HepG2 (cell line): ENCODE measurements around the gene BPIFA1. TPM values are rescaled to one million over a fixed set of nuclear protein-coding genes. Genes with fewer than 3 reads are reported as not detected.

Experiments
- CBFB ChIP-seq: sonication (generic); formaldehyde crosslinking; IDR thresholded peaks from 2 replicates; pipeline ENCODE4 v1.4.0; 2020; ENCODE audit warnings: missing genetic modification reagents
- CENPBD1 ChIP-seq: sonication (generic); formaldehyde crosslinking; IDR thresholded peaks from 2 replicates; pipeline ENCODE4 v1.8.0; 2022; ENCODE audit warnings: missing genetic modification reagents, low read depth, mild to moderate bottlenecking, borderline replicate concordance
- FOXK1 ChIP-seq: sonication (generic); formaldehyde crosslinking; IDR thresholded peaks from 2 replicates; pipeline ENCODE4 v1.4.0; 2020; ENCODE audit warnings: low read depth, missing genetic modification reagents, borderline replicate concordance
- IRX3 ChIP-seq: sonication (generic); formaldehyde crosslinking; IDR thresholded peaks from 2 replicates; pipeline ENCODE4 v1.8.1; 2023; ENCODE audit warnings: mild to moderate bottlenecking, low read depth, missing genetic modification reagents, borderline replicate concordance
- MYC ChIP-seq: sonication (generic); formaldehyde crosslinking; IDR thresholded peaks from 2 replicates; pipeline ENCODE4 v1.9.0; 2021; ENCODE audit warnings: missing genetic modification reagents, borderline replicate concordance
- NFKB2 ChIP-seq: sonication (generic); formaldehyde crosslinking; IDR thresholded peaks from 2 replicates; pipeline ENCODE4 v1.4.0; 2020; ENCODE audit warnings: missing genetic modification reagents, borderline replicate concordance
- NFKBIZ ChIP-seq: IDR thresholded peaks from 2 replicates; pipeline ENCODE4 v1.6.1; 2018; ENCODE audit warnings: missing genetic modification reagents, missing compliant biosample characterization
- POLR2A ChIP-seq, 2 experiments: IDR thresholded peaks; 2 replicates each; pipeline ENCODE4 v1.6.1; 2011; ENCODE audit warnings: low read depth in 2 of 2, low read length in 2 of 2, mild to moderate bottlenecking in 1 of 2, moderate library complexity in 1 of 2; ENCODE audit not compliant: insufficient read depth in 1 of 2
- RFX1 ChIP-seq: fragments of 450-650 bp; IDR thresholded peaks from 2 replicates; pipeline ENCODE4 v1.6.1; 2017
- SAP130 ChIP-seq: IDR thresholded peaks from 2 replicates; pipeline ENCODE4 v1.6.1; 2016; ENCODE audit warnings: low read depth
- SMAD1 ChIP-seq: sonication (generic); formaldehyde crosslinking; IDR thresholded peaks from 2 replicates; pipeline ENCODE4 v1.4.0; 2020; ENCODE audit warnings: missing genetic modification reagents, low read depth, mild to moderate bottlenecking, borderline replicate concordance
- SNRNP70 ChIP-seq: fragments of 200-400 bp; formaldehyde crosslinking; IDR thresholded peaks from 2 replicates; pipeline ENCODE4 v1.6.1; 2017; ENCODE audit warnings: mild to moderate bottlenecking, low read depth, low read length, moderate library complexity
- SP140L ChIP-seq: sonication (generic); formaldehyde crosslinking; IDR thresholded peaks from 2 replicates; pipeline ENCODE4 v1.4.0; 2020; ENCODE audit warnings: missing genetic modification reagents, borderline replicate concordance
- TBX3 ChIP-seq: fragments of 450-650 bp; IDR thresholded peaks from 2 replicates; pipeline ENCODE4 v1.6.1; 2017; ENCODE audit warnings: antibody characterized with exemption, mild to moderate bottlenecking, inconsistent platforms, borderline replicate concordance
- TERF1 ChIP-seq: sonication (generic); formaldehyde crosslinking; IDR thresholded peaks from 2 replicates; pipeline ENCODE4 v1.8.0; 2022; ENCODE audit warnings: mild to moderate bottlenecking, missing genetic modification reagents, moderate library complexity
- TFE3 ChIP-seq: IDR thresholded peaks from 2 replicates; pipeline ENCODE4 v1.6.1; 2016
- XBP1 ChIP-seq: sonication (generic); formaldehyde crosslinking; IDR thresholded peaks from 2 replicates; pipeline ENCODE4 v1.5.0; 2020; ENCODE audit warnings: missing genetic modification reagents
- ZNF234 ChIP-seq: sonication (generic); formaldehyde crosslinking; conservative IDR thresholded peaks from 2 replicates; pipeline ENCODE4 v1.5.1; 2020; ENCODE audit warnings: mild to moderate bottlenecking, missing genetic modification reagents
- ZNF354B ChIP-seq: sonication (generic); formaldehyde crosslinking; IDR thresholded peaks from 2 replicates; pipeline ENCODE4 v1.8.0; 2022; ENCODE audit warnings: mild to moderate bottlenecking, missing genetic modification reagents
- ZNF691 ChIP-seq: sonication (generic); formaldehyde crosslinking; IDR thresholded peaks from 2 replicates; pipeline ENCODE4 v1.4.0; 2020; ENCODE audit warnings: missing genetic modification reagents, low read depth, mild to moderate bottlenecking, borderline replicate concordance
- ZNF710 ChIP-seq: sonication (generic); formaldehyde crosslinking; IDR thresholded peaks from 2 replicates; pipeline ENCODE4 v1.5.0; 2020; ENCODE audit warnings: mild to moderate bottlenecking, missing genetic modification reagents, borderline replicate concordance
- ZNF784 ChIP-seq: sonication (generic); formaldehyde crosslinking; IDR thresholded peaks from 2 replicates; pipeline ENCODE4 v1.5.1; 2020; ENCODE audit warnings: missing genetic modification reagents, mild to moderate bottlenecking, borderline replicate concordance
- polyA plus RNA-seq, 8 experiments: library from polyadenylated mRNA; depleted of rRNA in 3 of 8; stranded (reverse) in 7 of 8; unstranded in 1 of 8; fragments of >200 nt; fragmentation: Illumina TruSeq in 4 of 8; extraction: Trizol in 4 of 8; gene quantifications; 2 replicates each; pipeline versions ENCODE4 v1.2.1 to v1.2.3, GENCODE V29; 2011 to 2016; ENCODE audit warnings: low read depth in 4 of 8, missing spikeins in 1 of 8, mixed read lengths in 1 of 8; ENCODE audit not compliant: insufficient read depth in 1 of 8
- total RNA-seq, 5 experiments: library from RNA; depleted of rRNA; stranded (reverse); fragments of >200 nt; fragmentation: Illumina TruSeq; extraction: Trizol; gene quantifications; 2 replicates each; pipeline ENCODE4 v1.2.3, GENCODE V29; 2016; ENCODE audit warnings: low read depth in 1 of 5

The BPIFA1 gene
- total and polyA plus RNA-seq, 2 of the 13 experiments (the other 11 are each of a cell fraction or from before 2014, with no cell fraction given): not detected

- TF ChIP-seq ZNF691 (CRISPR knock-in tag): peak; percentile 87; the same call in 1 of the 2 replicates
- peak; percentile 14; the same call in 1 of the 2 replicates for TF ChIP-seq CBFB
- peak; percentile 57; the same call in 1 of the 2 replicates for TF ChIP-seq FOXK1
- no peak for TF ChIP-seq XBP1 (CRISPR knock-in tag)
- peak; percentile 61; the same call in 1 of the 2 replicates for TF ChIP-seq TBX3
- TF ChIP-seq TERF1: peak; percentile 81
- no peak for TF ChIP-seq ZNF234 (CRISPR knock-in tag)
- no peak for TF ChIP-seq POLR2A (IDR thresholded peaks at IDR 0.05; ENCODE audit: insufficient read depth in 1 of 2, low read depth in 2 of 2, low read length in 2 of 2)
- TF ChIP-seq SAP130 (CRISPR knock-in tag): peak; percentile 88
- no peak for TF ChIP-seq IRX3 (CRISPR knock-in tag)
- TF ChIP-seq ZNF710 (CRISPR knock-in tag): no peak
- peak; percentile 90 for TF ChIP-seq MYC (CRISPR knock-in tag)
- TF ChIP-seq NFKB2 (CRISPR knock-in tag): peak; percentile 81; the same call in 1 of the 2 replicates
- TF ChIP-seq SNRNP70: no peak
- peak; percentile 96; the same call in 1 of the 2 replicates for TF ChIP-seq NFKBIZ (CRISPR knock-in tag)
- 0 out of 2 replicates have a peak, but pooled peaks have one; percentile 47 for TF ChIP-seq ZNF784
- TF ChIP-seq TFE3 (CRISPR knock-in tag): peak; percentile 90
- TF ChIP-seq ZNF354B: peak; percentile 70; the same call in 1 of the 2 replicates
- TF ChIP-seq SP140L (CRISPR knock-in tag): no peak
- TF ChIP-seq RFX1: no peak
- TF ChIP-seq SMAD1 (CRISPR knock-in tag): peak; percentile 52; the same call in 1 of the 2 replicates
- 0 out of 2 replicates have a peak, but pooled peaks have one; percentile 77 for TF ChIP-seq CENPBD1 (CRISPR knock-in tag)
These were observed 42.0 kb downstream of the BPIFA1 start (continued) for GRCh38 chr20:33277471-33278441.
